ENCODE measurements around the gene SORCS2.

The SORCS2 gene

GRCh38 chr4:7595934-7596461, 403.7 kb downstream of the SORCS2 start:
- no peaks in the 10 kb centered on the region for H3K9me2 ChIP-seq (replicated peaks; ENCODE audit: control insufficient read depth, low read length)
- H3K27me3 ChIP-seq (ENCODE audit: control insufficient read depth, low read length): no peaks in the 10 kb centered on the region
- H3K4me2 ChIP-seq (ENCODE audit: low read length): no peak overlapping the region
- no peaks in the 10 kb centered on the region for H3F3A ChIP-seq (ENCODE audit: control insufficient read depth, insufficient read depth)
- no peak for TF ChIP-seq EZH2phosphoT487 (IDR thresholded peaks at IDR 0.05; ENCODE audit: borderline replicate concordance, low read length)
- no peak for TF ChIP-seq CTCF (IDR thresholded peaks at IDR 0.05; ENCODE audit: low read depth, low read length, poor library complexity, severe bottlenecking)
- no peaks in the 10 kb centered on the region for H3K79me2 ChIP-seq (ENCODE audit: control insufficient read depth, low read length)
- H3K9me3 ChIP-seq (ENCODE audit: control insufficient read depth, insufficient read depth, low read length): no peaks in the 10 kb centered on the region
- H3K4me1 ChIP-seq (ENCODE audit: control insufficient read depth, low read length): no peaks in the 10 kb centered on the region; the same call in 1 of the 2 replicates
- H3K36me3 ChIP-seq (ENCODE audit: control insufficient read depth, low read length): no peaks in the 10 kb centered on the region
- H3K27ac ChIP-seq (ENCODE audit: low read depth, low read length): no peak overlapping the region
- no peak overlapping the region for H3K4me3 ChIP-seq (ENCODE audit: low read length)
- no peaks in the 10 kb centered on the region for H4K20me1 ChIP-seq (ENCODE audit: control insufficient read depth, insufficient read depth, low read depth, low read length)

GRCh38 chr4:7596918-7597606, 404.7 kb downstream of the SORCS2 start:
- Histone ChIP-seq H3K4me1 (ENCODE audit: control insufficient read depth, low read length) (no peaks in the 10 kb centered on the region), H3K27ac (ENCODE audit: low read depth, low read length) (no peak overlapping the region), H3K4me3 (ENCODE audit: low read length) (no peak overlapping the region), H3K4me2 (ENCODE audit: low read length) (no peak overlapping the region), H3F3A (ENCODE audit: control insufficient read depth, insufficient read depth) (no peaks in the 10 kb centered on the region), H3K27me3 (ENCODE audit: control insufficient read depth, low read length) (no peaks in the 10 kb centered on the region), H3K9me2 (replicated peaks; ENCODE audit: control insufficient read depth, low read length) (no peaks in the 10 kb centered on the region), H3K36me3 (ENCODE audit: control insufficient read depth, low read length) (no peaks in the 10 kb centered on the region), H4K20me1 (ENCODE audit: control insufficient read depth, insufficient read depth, low read depth, low read length) (no peaks in the 10 kb centered on the region), H3K79me2 (ENCODE audit: control insufficient read depth, low read length) (no peaks in the 10 kb centered on the region), H3K9me3 (ENCODE audit: control insufficient read depth, insufficient read depth, low read length) (no peaks in the 10 kb centered on the region)
- TF ChIP-seq EZH2phosphoT487 (IDR thresholded peaks at IDR 0.05; ENCODE audit: borderline replicate concordance, low read length): no peak
- no peak for TF ChIP-seq CTCF (IDR thresholded peaks at IDR 0.05; ENCODE audit: low read depth, low read length, poor library complexity, severe bottlenecking)

GRCh38 chr4:7598939-7599790, 406.8 kb downstream of the SORCS2 start:
- no peak overlapping the region for H3K4me2 ChIP-seq (ENCODE audit: low read length)
- H3K27me3 ChIP-seq (ENCODE audit: control insufficient read depth, low read length): no peaks in the 10 kb centered on the region
- H3K27ac ChIP-seq (ENCODE audit: low read depth, low read length): no peak overlapping the region
- no peaks in the 10 kb centered on the region for H3K4me1 ChIP-seq (ENCODE audit: control insufficient read depth, low read length)
- H4K20me1 ChIP-seq (ENCODE audit: control insufficient read depth, insufficient read depth, low read depth, low read length): no peaks in the 10 kb centered on the region
- no peak for TF ChIP-seq CTCF (IDR thresholded peaks at IDR 0.05; ENCODE audit: low read depth, low read length, poor library complexity, severe bottlenecking)
- TF ChIP-seq EZH2phosphoT487 (IDR thresholded peaks at IDR 0.05; ENCODE audit: borderline replicate concordance, low read length): no peak
- H3K79me2 ChIP-seq (ENCODE audit: control insufficient read depth, low read length): no peaks in the 10 kb centered on the region
- no peaks in the 10 kb centered on the region for H3K9me3 ChIP-seq (ENCODE audit: control insufficient read depth, insufficient read depth, low read length)
- H3K4me3 ChIP-seq (ENCODE audit: low read length): no peak overlapping the region
- H3K36me3 ChIP-seq (ENCODE audit: control insufficient read depth, low read length): no peaks in the 10 kb centered on the region
- no peaks in the 10 kb centered on the region for H3K9me2 ChIP-seq (replicated peaks; ENCODE audit: control insufficient read depth, low read length)
- no peaks in the 10 kb centered on the region for H3F3A ChIP-seq (ENCODE audit: control insufficient read depth, insufficient read depth)

All from DOHH2 (cell line).